Measurements from ENCODE around the gene PLSCR5. TPM values are rescaled to one million over a fixed set of nuclear protein-coding genes. Genes with fewer than 3 reads are reported as not detected.

Gene PLSCR5
- total RNA-seq, 3 donors from 2014 or later, result not detected

GRCh38 chr3:146611096-146611495 is 6.0 kb upstream of the PLSCR5 start:
- intact Hi-C loops (cut with DNase I; ENCODE audit: low total_unique reads), result no loop called here
- H3K36me3 ChIP-seq, result no peaks in the 10 kb centered on the region
- no peaks in the 10 kb centered on the region for H3K9me3 ChIP-seq
- H3K4me3 ChIP-seq, result no peak overlapping the region
- no peaks in the 10 kb centered on the region for H3K4me1 ChIP-seq
- no peak overlapping the region for H3K27ac ChIP-seq
- no peaks in the 10 kb centered on the region for H3K27me3 ChIP-seq
- TF ChIP-seq CTCF (IDR thresholded peaks at IDR 0.05), result no peak
- no peak for TF ChIP-seq POLR2AphosphoS5 (IDR thresholded peaks at IDR 0.05)
- no peak for TF ChIP-seq POLR2A (IDR thresholded peaks at IDR 0.05)
- DNase-seq (ENCODE audit: low spot score in 2 of 2), result no peak

- Histone ChIP-seq H3K4me3 (no peak overlapping the region), H3K4me1 (no peaks in the 10 kb centered on the region), H3K36me3 (no peaks in the 10 kb centered on the region), H3K27ac (no peak overlapping the region), H3K27me3 (no peaks in the 10 kb centered on the region), H3K9me3 (no peaks in the 10 kb centered on the region)
- intact Hi-C loops (cut with DNase I; ENCODE audit: low total_unique reads), result no loop called here
- DNase-seq (ENCODE audit: low spot score in 2 of 2), result no peak
- TF ChIP-seq POLR2AphosphoS5 (IDR thresholded peaks at IDR 0.05) (no peak), POLR2A (IDR thresholded peaks at IDR 0.05) (no peak), CTCF (IDR thresholded peaks at IDR 0.05) (no peak)
Observed at GRCh38 chr3:146598535-146598934, 6.6 kb downstream of the PLSCR5 start.

GRCh38 chr3:146594843-146595482 is 10.2 kb downstream of the PLSCR5 start:
- Histone ChIP-seq H3K9me3 (no peaks in the 10 kb centered on the region), H3K27me3 (no peaks in the 10 kb centered on the region), H3K27ac (no peak overlapping the region), H3K4me1 (no peaks in the 10 kb centered on the region), H3K4me3 (no peak overlapping the region), H3K36me3 (no peaks in the 10 kb centered on the region)
- no peak for DNase-seq (ENCODE audit: low spot score in 2 of 2)
- intact Hi-C loops (cut with DNase I; ENCODE audit: low total_unique reads), result no loop called here
- TF ChIP-seq CTCF (IDR thresholded peaks at IDR 0.05) (no peak), POLR2AphosphoS5 (IDR thresholded peaks at IDR 0.05) (no peak), POLR2A (IDR thresholded peaks at IDR 0.05) (no peak)

GRCh38 chr3:146593776-146594175 is 11.4 kb downstream of the PLSCR5 start:
- no peaks in the 10 kb centered on the region for H3K36me3 ChIP-seq
- H3K9me3 ChIP-seq, result no peaks in the 10 kb centered on the region
- TF ChIP-seq POLR2AphosphoS5 (IDR thresholded peaks at IDR 0.05) (no peak), CTCF (IDR thresholded peaks at IDR 0.05) (no peak), POLR2A (IDR thresholded peaks at IDR 0.05) (no peak)
- H3K4me1 ChIP-seq, result no peaks in the 10 kb centered on the region
- intact Hi-C loops (cut with DNase I; ENCODE audit: low total_unique reads), result no loop called here
- H3K27ac ChIP-seq, result no peak overlapping the region
- no peak overlapping the region for H3K4me3 ChIP-seq
- no peak for DNase-seq (ENCODE audit: low spot score in 2 of 2)
- no peaks in the 10 kb centered on the region for H3K27me3 ChIP-seq

GRCh38 chr3:146590521-146590920 is 14.6 kb downstream of the PLSCR5 start:
- no peaks in the 10 kb centered on the region for H3K9me3 ChIP-seq
- no peaks in the 10 kb centered on the region for H3K36me3 ChIP-seq
- no peaks in the 10 kb centered on the region for H3K4me1 ChIP-seq
- TF ChIP-seq POLR2A (IDR thresholded peaks at IDR 0.05) (no peak), POLR2AphosphoS5 (IDR thresholded peaks at IDR 0.05) (no peak), CTCF (IDR thresholded peaks at IDR 0.05) (no peak)
- H3K4me3 ChIP-seq, result no peak overlapping the region
- H3K27me3 ChIP-seq, result no peaks in the 10 kb centered on the region
- no peak for DNase-seq (ENCODE audit: low spot score in 2 of 2)
- no peak overlapping the region for H3K27ac ChIP-seq
- intact Hi-C loops (cut with DNase I; ENCODE audit: low total_unique reads), result no loop called here

Measured in breast epithelium (tissue), 4 donors.